Uterus (tissue), 4 donors: Measurements from ENCODE around the gene SRPK3. TPM values are rescaled to one million over a fixed set of nuclear protein-coding genes. Genes with fewer than 3 reads are reported as not detected.

ENCODE experiments used
- DNase-seq, 2 donors: peaks; one replicate each; pipeline ENCODE4 v3.0.0-alpha.2; 2019 to 2020
- H3K27ac ChIP-seq, 2 donors: fragments of 200-600 bp; sonication (generic); 1 replicate in 1 of 2; 2 replicates in 1 of 2; pipeline ENCODE4 v1.5.1; 2016 to 2018
- H3K27me3 ChIP-seq, 2 donors: fragments of 200-600 bp; sonication (generic); one replicate each; pipeline ENCODE4 v1.5.1; 2018 to 2019; ENCODE audit warnings: control low read depth in 1 of 2
- H3K36me3 ChIP-seq, 2 donors: fragments of 200-600 bp; sonication (generic); one replicate each; pipeline ENCODE4 v1.5.1; 2019; ENCODE audit warnings: control low read depth in 1 of 2
- H3K4me1 ChIP-seq, 2 donors: fragments of 200-600 bp; sonication (generic); one replicate each; pipeline ENCODE4 v1.5.1; 2018 to 2019; ENCODE audit warnings: control low read depth in 1 of 2
- H3K4me3 ChIP-seq, 2 donors: fragments of 200-600 bp; sonication (generic); 1 replicate in 1 of 2; 2 replicates in 1 of 2; pipeline ENCODE4 v1.5.1; 2018 to 2019; ENCODE audit warnings: mild to moderate bottlenecking in 1 of 2
- H3K9me3 ChIP-seq, 2 donors: fragments of 200-600 bp; sonication (generic); one replicate each; pipeline ENCODE4 v1.5.1; 2019; ENCODE audit warnings: control low read depth in 1 of 2
- CTCF ChIP-seq, 4 experiments: fragments of 200-600 bp in 2 of 4; fragments of 450-650 bp in 2 of 4; sonication (generic) in 2 of 4; IDR thresholded peaks; one replicate each; pipeline ENCODE4 v1.5.1; 2016 to 2019; ENCODE audit warnings: antibody characterized with exemption in 4 of 4, mild to moderate bottlenecking in 2 of 4, moderate library complexity in 1 of 4
- POLR2A ChIP-seq, 2 donors: fragments of 450-650 bp; IDR thresholded peaks; one replicate each; pipeline ENCODE4 v1.6.1; 2016; ENCODE audit warnings: antibody characterized with exemption in 2 of 2, mild to moderate bottlenecking in 1 of 2, moderate library complexity in 1 of 2
- intact Hi-C: fragments of 100-400 bp; cut with DNase I; formaldehyde crosslinking; loops from one replicate; pipeline ENCODE4 v1.15.1; 2023; ENCODE audit warnings: low total_unique reads
- total RNA-seq, 4 donors: library from RNA; depleted of rRNA in 3 of 4; stranded (reverse); fragments of >200 nt in 3 of 4; gene quantifications; one replicate each; pipeline versions ENCODE4 v1.1.0 to v1.2.4, GENCODE V29; 2014 to 2023
- donor health status: DM: yes; HTN: yes; CAD: no.

Gene SRPK3
- total RNA-seq, 4 donors from 2014 or later: 0.76 to 13.8 (median 5.5) TPM

- Histone ChIP-seq H3K4me1 (no peaks in the 10 kb centered on the region), H3K4me3 (no peak overlapping the region), H3K27me3 (no peaks in the 10 kb centered on the region), H3K36me3 (no peaks in the 10 kb centered on the region), H3K27ac (no peak overlapping the region), H3K9me3 (no peaks in the 10 kb centered on the region)
- TF ChIP-seq CTCF (IDR thresholded peaks at IDR 0.05) (no peak), POLR2A (IDR thresholded peaks at IDR 0.05) (no peak)
- intact Hi-C loops: no loop called here
- DNase-seq: no peak
These were observed 19.4 kb downstream of the SRPK3 start for GRCh38 chrX:153800177-153800722.

GRCh38 chrX:153800746-153801145, 19.9 kb downstream of the SRPK3 start:
- no peaks in the 10 kb centered on the region for H3K4me1 ChIP-seq
- H3K4me3 ChIP-seq: no peak overlapping the region
- no peaks in the 10 kb centered on the region for H3K9me3 ChIP-seq
- TF ChIP-seq CTCF (IDR thresholded peaks at IDR 0.05): no peak
- TF ChIP-seq POLR2A (IDR thresholded peaks at IDR 0.05): no peak
- intact Hi-C loops: no loop called here
- H3K27me3 ChIP-seq: no peaks in the 10 kb centered on the region
- no peak for DNase-seq
- H3K36me3 ChIP-seq: no peaks in the 10 kb centered on the region
- H3K27ac ChIP-seq: no peak overlapping the region

- Histone ChIP-seq H3K36me3 (no peaks in the 10 kb centered on the region), H3K4me1 (no peaks in the 10 kb centered on the region), H3K27me3 (no peaks in the 10 kb centered on the region), H3K9me3 (no peaks in the 10 kb centered on the region), H3K4me3 (no peak overlapping the region), H3K27ac (no peak overlapping the region)
- no peak for DNase-seq
- intact Hi-C loops: no loop called here
- TF ChIP-seq POLR2A (IDR thresholded peaks at IDR 0.05) (no peak), CTCF (IDR thresholded peaks at IDR 0.05) (no peak)
These were observed 20.8 kb downstream of the SRPK3 start for GRCh38 chrX:153801669-153802068.

- TF ChIP-seq CTCF (IDR thresholded peaks at IDR 0.05) (no peak), POLR2A (IDR thresholded peaks at IDR 0.05) (no peak)
- H3K27ac ChIP-seq: no peak overlapping the region
- no peaks in the 10 kb centered on the region for H3K4me1 ChIP-seq
- H3K36me3 ChIP-seq: no peaks in the 10 kb centered on the region
- no peak for DNase-seq
- intact Hi-C loops: no loop called here
- H3K4me3 ChIP-seq: no peak overlapping the region
- no peaks in the 10 kb centered on the region for H3K9me3 ChIP-seq
- no peaks in the 10 kb centered on the region for H3K27me3 ChIP-seq
These were observed 21.7 kb downstream of the SRPK3 start for GRCh38 chrX:153802513-153803045.

- no peak for DNase-seq
These were observed 22.6 kb downstream of the SRPK3 start for GRCh38 chrX:153803211-153804099.

More at GRCh38 chrX:153803211-153804099, 22.6 kb downstream of the SRPK3 start:
- no peaks in the 10 kb centered on the region for H3K36me3 ChIP-seq
- no peak overlapping the region for H3K27ac ChIP-seq
- H3K4me3 ChIP-seq: no peak overlapping the region
- H3K9me3 ChIP-seq: no peaks in the 10 kb centered on the region
- no peaks in the 10 kb centered on the region for H3K4me1 ChIP-seq
- H3K27me3 ChIP-seq: no peaks in the 10 kb centered on the region
- intact Hi-C loops: no loop called here
- TF ChIP-seq CTCF (IDR thresholded peaks at IDR 0.05): no peak
- no peak for TF ChIP-seq POLR2A (IDR thresholded peaks at IDR 0.05)
